Left lobe of liver (tissue), 2 donors: Measurements from ENCODE around the gene RHEB. TPM values are rescaled to one million over a fixed set of nuclear protein-coding genes. Genes with fewer than 3 reads are reported as not detected.
A peak's percentile ranks its signal among the peaks of the same experiment; 100 is the strongest.

ENCODE experiments used
- ATAC-seq: fragments of 200-7000 bp; cut with Tn5 transposase; one replicate; pipeline ENCODE4 v1.9.1; 2020; ENCODE audit warnings: mild to moderate bottlenecking, moderate library complexity
- DNase-seq: peaks from one replicate; pipeline ENCODE4 v3.0.0-alpha.2; 2020; ENCODE audit warnings: low spot score
- total RNA-seq: library from RNA; stranded (reverse); gene quantifications from one replicate; pipeline ENCODE4 v1.2.1, GENCODE V29; 2021
- donor health status: DM: no; HTN: no; CAD: no; lungs with moderate emphysema.
- donor health status: DM: no; HTN: yes; CAD: no.

The RHEB gene
- total RNA-seq, 1 donor from 2014 or later, result 34.0 TPM

GRCh38 chr7:151423936-151424335, 95.8 kb downstream of the RHEB start:
- no peak for DNase-seq
- ATAC-seq, result no peak

- ATAC-seq, result no peak
- DNase-seq, result no peak
These were observed 96.5 kb downstream of the RHEB start for GRCh38 chr7:151423226-151423625.

GRCh38 chr7:151422212-151422611, 97.5 kb downstream of the RHEB start:
- no peak for DNase-seq
- no peak for ATAC-seq

GRCh38 chr7:151420144-151420543, 99.6 kb downstream of the RHEB start:
- DNase-seq (no peak), ATAC-seq (no peak)

GRCh38 chr7:151416941-151417315, 102.8 kb downstream of the RHEB start:
- ATAC-seq (peak; percentile 38), DNase-seq (no peak)

- no peak for DNase-seq
These were observed 103.4 kb downstream of the RHEB start for GRCh38 chr7:151416112-151416940.

More at GRCh38 chr7:151416112-151416940, 103.4 kb downstream of the RHEB start:
- ATAC-seq, result peak; percentile 40

Other genes starting within 250 kb of the RHEB start
- 19.0 TPM for gene NUB1, start 178.1 kb downstream of the RHEB start, total RNA-seq
- 0.28 TPM for gene WDR86, start 109.9 kb downstream of the RHEB start, total RNA-seq
- not detected for gene CRYGN, start 79.8 kb downstream of the RHEB start, total RNA-seq